Glomerular visceral epithelial cell (primary cell): ENCODE measurements around the gene KNDC1.

Experiments
- DNase-seq: peaks from one replicate; pipeline ENCODE4 v3.0.0-alpha.2; 2016; ENCODE audit errors: extremely low spot score

The KNDC1 gene

GRCh38 chr10:133206356-133207040 is 46.5 kb downstream of the KNDC1 start:
- DNase-seq: no peak

GRCh38 chr10:133207041-133207600 is 47.1 kb downstream of the KNDC1 start:
- DNase-seq: no peak

- DNase-seq: no peak
These were observed 47.6 kb downstream of the KNDC1 start for GRCh38 chr10:133207627-133208026.

DNA sequence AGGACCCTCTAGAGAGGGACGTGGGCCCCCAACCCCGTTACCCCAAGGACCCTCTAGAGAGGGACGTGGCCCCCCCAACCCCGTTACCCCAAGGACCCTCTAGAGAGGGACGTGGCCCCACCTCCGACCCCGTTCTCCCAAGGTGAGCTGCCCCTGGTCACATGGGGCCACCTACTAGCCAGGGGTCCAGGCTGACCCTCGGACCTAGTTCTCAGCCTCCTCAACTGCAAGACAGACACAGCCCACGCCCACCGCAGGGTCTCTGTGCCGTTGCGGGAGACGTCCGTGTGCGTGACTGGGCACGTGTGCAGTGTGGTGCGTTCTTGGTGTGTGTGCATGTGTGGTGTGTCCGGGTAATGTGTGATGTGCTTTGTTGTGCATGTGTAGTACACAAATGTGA is 48.4 kb downstream of the KNDC1 start:
- no peak for DNase-seq

DNA sequence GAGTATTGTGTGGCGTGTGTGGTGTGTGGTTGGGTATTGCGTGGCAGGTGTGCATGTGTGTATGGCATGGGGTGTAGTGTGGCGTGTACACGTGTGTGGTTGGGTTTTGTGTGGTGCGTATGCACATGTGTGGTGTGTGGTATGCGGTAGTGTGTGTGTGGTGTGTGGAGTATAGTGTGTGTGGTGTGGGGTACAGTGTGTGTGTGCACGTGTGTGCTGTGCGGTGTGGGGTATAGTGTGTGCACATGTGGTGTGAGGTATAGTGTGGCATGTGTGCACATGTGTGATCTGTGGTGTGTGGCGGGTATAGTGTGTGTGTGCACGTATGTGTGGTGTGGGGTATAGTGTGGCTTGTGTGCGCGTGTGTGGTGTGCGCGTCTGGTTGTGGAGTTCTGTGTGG is 49.1 kb downstream of the KNDC1 start:
- no peak for DNase-seq

DNA sequence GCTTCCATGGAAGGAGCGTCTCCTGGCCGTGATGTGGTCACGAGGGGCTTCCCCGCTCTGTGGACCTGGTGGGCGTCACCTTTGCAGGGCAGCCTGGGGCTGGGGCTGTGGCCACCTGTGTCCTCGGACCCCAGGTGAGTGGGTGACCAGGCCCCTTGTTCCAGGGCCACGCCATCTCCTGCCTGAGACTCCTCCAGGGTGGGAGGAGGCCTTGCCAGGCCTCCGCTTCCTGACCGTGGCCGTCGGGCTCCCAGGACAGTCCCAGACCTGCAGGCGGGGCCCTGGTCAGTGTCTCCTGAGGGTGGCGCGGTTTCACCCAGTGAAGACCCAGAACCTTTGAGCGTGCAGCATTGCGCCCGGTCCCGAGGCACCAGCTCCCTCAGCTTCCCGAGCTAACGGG is 49.6 kb downstream of the KNDC1 start:
- DNase-seq: no peak

DNA sequence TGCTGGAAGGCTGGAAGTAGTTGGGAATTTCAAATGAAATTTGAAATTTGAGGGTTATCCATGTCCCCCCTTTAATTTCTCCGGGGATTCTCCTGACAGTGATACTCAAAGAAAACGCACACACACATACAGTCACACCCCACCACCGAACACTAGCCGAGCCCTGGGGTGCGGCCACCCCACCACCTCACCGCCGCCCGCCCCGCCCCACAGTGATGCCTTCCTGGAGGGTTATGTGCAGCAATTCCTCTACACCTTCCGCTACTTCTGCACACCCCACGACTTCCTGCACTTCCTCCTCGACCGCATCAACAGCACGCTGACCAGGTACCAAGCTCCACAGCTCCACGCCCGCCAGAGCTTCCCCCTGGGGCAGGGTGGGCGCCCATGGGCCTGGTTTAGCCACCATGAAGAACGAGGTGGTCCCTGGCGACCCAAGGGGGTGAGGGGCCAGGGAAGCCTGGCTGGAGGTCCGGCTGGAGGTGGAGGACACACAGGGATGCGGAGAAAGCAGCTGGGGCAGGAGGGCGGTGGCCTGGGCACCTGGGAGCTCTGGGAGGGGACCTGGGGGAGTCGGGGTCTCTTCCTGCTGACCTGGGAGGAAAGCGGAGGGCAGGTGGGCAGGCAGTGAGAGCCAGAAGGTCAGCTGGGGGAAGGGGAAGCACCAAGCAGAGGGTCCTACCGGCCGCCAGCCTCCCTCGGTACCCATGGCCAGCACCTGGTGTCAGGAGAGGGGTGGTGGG is 50.5 kb downstream of the KNDC1 start:
- no peak for DNase-seq

DNA sequence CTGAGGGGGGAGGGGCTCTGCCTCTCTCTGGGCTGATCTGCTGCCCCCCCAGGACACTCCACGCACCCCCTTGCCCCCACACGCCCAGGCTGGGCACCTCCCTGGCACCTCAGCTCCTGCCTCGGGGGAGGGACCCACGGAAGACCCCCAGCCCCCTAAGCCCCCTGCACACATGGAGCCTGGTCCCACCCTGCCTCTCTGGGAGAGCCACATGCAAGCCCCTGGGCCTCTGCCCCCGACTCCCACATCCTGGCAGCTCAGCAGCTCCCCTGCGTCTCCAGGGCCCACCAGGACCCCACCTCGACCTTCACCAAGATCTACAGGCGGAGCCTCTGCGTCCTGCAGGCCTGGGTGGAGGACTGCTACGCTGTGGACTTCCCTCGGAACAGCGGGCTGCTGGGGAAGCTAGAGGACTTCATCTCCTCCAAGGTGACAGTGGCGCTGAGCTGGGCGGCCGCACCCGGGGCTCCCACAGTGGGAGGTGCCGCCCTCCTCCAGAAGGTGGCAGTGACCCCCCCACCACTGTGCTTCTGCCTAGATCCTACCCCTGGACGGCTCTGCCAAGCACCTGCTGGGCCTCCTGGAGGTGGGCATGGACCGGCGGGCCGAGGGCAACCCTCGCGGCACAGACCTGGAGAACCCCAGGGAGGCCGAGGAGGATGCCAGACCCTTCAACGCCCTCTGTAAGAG is 51.3 kb downstream of the KNDC1 start:
- no peak for DNase-seq

DNA sequence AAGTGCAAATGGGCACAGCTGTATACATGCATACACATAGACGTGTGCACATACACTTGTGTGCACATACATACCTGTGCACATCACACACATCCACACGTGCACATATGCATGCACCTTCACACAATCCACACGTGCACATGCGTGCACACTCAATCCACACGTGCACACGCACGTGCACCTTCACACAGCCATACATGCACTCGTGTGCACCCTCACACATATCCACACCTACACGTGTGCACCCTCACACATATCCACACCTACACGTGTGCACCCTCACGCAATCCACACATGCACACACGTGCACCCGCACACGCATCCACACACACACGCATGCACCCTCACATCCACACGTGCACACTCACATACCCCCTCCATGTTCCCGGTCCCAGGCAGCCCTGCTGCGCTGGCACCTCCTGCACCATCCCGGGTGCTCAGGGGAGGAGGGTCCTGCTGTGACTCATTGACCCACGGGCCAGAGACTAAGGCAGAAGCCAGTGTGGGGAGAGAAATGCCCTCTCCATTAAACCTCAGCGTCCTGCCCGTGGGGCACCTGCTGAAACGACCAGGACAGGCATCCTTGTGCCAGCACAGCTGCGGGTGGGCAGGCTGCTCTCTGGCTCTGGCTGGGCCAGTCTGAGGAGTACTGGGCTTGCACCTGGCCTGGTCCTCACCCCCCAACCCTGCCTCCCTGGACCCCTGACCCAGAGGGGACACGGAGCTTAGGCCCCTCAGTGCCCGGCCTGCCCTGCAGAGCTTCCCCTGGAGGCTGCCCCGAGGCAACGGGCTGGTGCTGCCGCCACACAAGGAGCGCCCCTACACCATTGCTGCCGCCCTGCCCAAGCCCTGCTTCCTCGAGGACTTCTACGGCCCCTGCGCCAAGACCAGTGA is 52.2 kb downstream of the KNDC1 start:
- no peak for DNase-seq

- DNase-seq: no peak
These were observed 53.0 kb downstream of the KNDC1 start for GRCh38 chr10:133212853-133213494.

DNA sequence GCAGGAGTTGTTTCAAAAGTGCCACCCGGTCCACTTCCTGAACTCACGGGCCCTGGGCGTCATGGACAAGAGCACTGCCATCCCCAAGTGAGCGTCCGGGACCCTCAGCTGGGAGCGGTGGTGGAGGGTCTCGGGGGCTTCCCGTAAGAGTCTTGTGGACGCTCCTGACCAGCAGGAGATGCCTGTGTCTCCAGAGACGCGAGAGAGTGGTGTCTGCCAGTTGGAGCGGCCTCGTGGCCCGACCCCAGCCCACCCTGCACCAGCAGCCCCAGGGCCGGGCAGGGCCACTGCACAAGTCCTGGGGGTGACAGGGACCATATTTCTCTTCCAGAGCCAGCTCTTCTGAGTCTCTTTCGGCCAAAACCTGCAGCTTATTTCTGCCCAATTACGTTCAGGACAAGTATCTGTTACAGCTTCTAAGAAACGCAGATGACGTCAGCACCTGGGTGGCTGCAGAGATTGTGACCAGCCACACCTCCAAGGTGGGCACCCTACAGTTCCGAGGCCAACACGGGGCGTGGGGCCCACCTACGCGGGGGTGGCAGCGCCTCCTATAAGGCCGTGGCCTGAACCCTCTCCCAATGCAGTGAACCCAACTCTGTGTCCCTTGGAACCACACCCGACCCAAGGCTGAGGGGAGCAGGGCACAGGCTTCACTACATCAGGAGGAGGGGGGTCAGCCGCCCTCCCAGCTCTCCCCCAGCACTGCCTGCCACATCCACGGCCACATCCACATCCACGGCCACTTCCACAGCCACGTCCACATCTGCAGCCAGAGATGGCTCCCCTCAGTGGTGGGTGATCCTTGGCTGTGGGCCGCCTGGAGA is 53.8 kb downstream of the KNDC1 start:
- DNase-seq: no peak

GRCh38 chr10:133214468-133215410 is 54.7 kb downstream of the KNDC1 start:
- DNase-seq: no peak

GRCh38 chr10:133215586-133215985 is 55.6 kb downstream of the KNDC1 start:
- no peak for DNase-seq

GRCh38 chr10:133216776-133217175 is 56.8 kb downstream of the KNDC1 start:
- no peak for DNase-seq

GRCh38 chr10:133217800-133218589 is 58.0 kb downstream of the KNDC1 start:
- no peak for DNase-seq

- DNase-seq: no peak
These were observed 58.9 kb downstream of the KNDC1 start for GRCh38 chr10:133218891-133219290.

- no peak for DNase-seq
These were observed 59.8 kb downstream of the KNDC1 start for GRCh38 chr10:133219782-133220181.

GRCh38 chr10:133221331-133221730 is 61.3 kb downstream of the KNDC1 start:
- no peak for DNase-seq
